ENCODE results near the gene LRRC4.

Gene LRRC4

DNA sequence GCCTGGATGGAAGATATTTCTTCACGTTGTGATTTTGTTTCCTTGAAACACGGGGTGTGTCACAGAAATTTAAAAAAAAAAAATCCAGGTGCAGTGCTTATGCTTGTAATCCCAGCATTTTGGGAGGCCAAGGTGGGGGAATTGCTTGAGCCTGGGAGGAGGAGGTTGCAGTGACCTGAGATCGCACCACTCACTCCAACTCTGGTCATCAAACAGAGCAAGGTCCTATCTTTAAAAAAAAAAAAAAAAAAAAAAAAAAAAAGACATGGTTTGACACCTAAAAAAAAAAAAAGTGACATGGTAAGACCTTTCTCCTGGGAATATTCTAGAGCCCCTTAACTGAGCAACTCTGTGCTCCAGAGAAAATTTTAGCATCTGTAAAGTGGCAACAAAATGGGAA, 9.0 kb upstream of the LRRC4 start:
- H3K9me3 ChIP-seq = no peaks in the 10 kb centered on the region
- no peaks in the 10 kb centered on the region for H3K27me3 ChIP-seq
- TF ChIP-seq, protein P1, sequence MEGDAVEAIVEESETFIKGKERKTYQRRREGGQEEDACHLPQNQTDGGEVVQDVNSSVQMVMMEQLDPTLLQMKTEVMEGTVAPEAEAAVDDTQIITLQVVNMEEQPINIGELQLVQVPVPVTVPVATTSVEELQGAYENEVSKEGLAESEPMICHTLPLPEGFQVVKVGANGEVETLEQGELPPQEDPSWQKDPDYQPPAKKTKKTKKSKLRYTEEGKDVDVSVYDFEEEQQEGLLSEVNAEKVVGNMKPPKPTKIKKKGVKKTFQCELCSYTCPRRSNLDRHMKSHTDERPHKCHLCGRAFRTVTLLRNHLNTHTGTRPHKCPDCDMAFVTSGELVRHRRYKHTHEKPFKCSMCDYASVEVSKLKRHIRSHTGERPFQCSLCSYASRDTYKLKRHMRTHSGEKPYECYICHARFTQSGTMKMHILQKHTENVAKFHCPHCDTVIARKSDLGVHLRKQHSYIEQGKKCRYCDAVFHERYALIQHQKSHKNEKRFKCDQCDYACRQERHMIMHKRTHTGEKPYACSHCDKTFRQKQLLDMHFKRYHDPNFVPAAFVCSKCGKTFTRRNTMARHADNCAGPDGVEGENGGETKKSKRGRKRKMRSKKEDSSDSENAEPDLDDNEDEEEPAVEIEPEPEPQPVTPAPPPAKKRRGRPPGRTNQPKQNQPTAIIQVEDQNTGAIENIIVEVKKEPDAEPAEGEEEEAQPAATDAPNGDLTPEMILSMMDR (IDR thresholded peaks at IDR 0.05) = no peak
- H3K36me3 ChIP-seq = no peaks in the 10 kb centered on the region
- no peak overlapping the region for H3K27ac ChIP-seq
- H3K4me1 ChIP-seq (ENCODE audit: control insufficient read depth in 1 of 2, insufficient read depth in 1 of 2, low read depth in 1 of 2, low read length in 1 of 2) = peaks cover 0 to 6% of the 10 kb centered on the region in 2 experiments
- no peak overlapping the region for H3K4me3 ChIP-seq (ENCODE audit: low read depth in 1 of 2, low read length in 1 of 2)

DNA sequence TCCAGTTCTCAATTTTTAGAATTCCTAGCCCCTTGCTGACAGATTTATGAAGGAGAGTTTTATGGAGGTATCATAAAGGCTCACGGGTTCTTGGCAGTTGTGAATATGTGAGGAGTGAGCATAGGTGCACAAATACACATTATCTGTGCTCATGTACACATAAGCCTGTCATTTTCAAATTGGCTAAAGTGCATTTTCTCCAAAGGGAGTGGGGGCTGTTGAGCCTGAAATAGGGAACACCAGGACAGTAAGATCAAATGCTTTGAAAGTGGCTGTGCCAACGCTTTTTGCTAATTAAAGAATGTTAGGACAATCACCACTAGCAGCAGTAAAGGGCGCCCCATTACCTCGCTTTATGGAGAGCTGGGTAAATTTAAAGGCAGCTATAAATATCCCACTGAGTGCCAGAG, 8.3 kb upstream of the LRRC4 start:
- Histone ChIP-seq H3K27me3 (no peaks in the 10 kb centered on the region), H3K27ac (no peak overlapping the region), H3K4me3 (ENCODE audit: low read depth in 1 of 2, low read length in 1 of 2) (no peak overlapping the region), H3K36me3 (no peaks in the 10 kb centered on the region), H3K4me1 (ENCODE audit: control insufficient read depth in 1 of 2, insufficient read depth in 1 of 2, low read depth in 1 of 2, low read length in 1 of 2) (peaks cover 0 to 9% of the 10 kb centered on the region in 2 experiments), H3K9me3 (no peaks in the 10 kb centered on the region)
- TF ChIP-seq, protein P1 (IDR thresholded peaks at IDR 0.05) = no peak

DNA sequence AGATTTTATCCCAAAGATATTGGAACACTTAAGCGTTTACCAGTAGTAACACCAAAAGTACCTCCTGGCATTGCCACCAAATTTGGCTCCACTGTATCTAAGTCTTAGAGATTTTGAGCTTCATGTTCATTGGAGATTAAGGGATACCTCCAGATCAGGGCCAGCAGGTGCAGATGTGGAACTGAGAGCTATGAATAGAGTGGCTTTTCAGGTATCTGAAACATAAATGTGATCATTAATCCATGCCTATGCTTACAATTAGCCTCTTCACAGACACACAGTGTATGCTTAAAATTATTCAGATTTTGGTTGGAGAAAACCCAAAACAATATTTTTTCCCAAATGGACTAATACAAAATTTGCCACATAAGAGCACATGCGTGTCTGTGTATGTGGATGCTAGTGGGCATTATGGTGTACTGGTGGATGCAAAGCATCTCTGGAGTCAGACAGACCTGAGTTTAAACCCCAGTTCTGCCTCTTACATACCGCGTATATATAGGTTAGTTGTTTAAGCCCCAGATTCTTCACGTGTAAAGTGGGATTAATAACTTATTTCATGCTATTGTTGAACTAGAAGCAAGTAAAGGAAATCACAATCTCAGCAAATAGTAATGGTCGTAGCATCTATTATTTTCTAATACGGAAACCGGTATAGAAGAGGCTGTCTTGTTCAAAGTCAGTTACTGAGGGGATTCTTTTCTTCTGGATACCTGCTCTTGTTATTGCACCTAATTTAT, 6.8 kb upstream of the LRRC4 start:
- Histone ChIP-seq H3K4me3 (ENCODE audit: low read depth in 1 of 2, low read length in 1 of 2) (no peak overlapping the region), H3K9me3 (no peaks in the 10 kb centered on the region), H3K27ac (no peak overlapping the region), H3K36me3 (no peaks in the 10 kb centered on the region), H3K4me1 (ENCODE audit: control insufficient read depth in 1 of 2, insufficient read depth in 1 of 2, low read depth in 1 of 2, low read length in 1 of 2) (peaks cover 6 to 9% of the 10 kb centered on the region in 2 experiments), H3K27me3 (no peaks in the 10 kb centered on the region)
- TF ChIP-seq, protein P1 (IDR thresholded peaks at IDR 0.05) = no peak

DNA sequence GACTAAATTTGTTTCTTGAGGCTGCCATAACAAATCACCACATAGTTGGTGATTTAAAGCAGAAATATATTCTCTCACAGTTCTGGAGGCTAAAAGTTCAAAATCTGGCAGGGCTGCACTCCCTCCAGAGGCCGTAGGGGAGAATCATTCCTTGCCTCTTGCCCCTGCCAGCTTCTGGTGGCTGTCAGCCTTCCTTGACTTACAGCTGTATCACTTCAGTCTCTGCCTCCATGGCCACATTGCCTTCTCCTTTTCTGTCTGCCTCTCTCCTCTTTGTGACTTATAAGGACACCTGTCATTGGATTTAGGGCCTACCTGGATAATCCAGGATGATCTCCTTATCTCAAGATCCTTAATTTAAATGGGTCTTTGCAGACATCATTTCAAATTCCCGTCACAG, 5.8 kb upstream of the LRRC4 start:
- Histone ChIP-seq H3K27me3 (no peaks in the 10 kb centered on the region), H3K4me3 (ENCODE audit: low read depth in 1 of 2, low read length in 1 of 2) (no peak overlapping the region), H3K4me1 (ENCODE audit: control insufficient read depth in 1 of 2, insufficient read depth in 1 of 2, low read depth in 1 of 2, low read length in 1 of 2) (peaks cover 12 to 15% of the 10 kb centered on the region in 2 experiments), H3K27ac (no peak overlapping the region), H3K9me3 (no peaks in the 10 kb centered on the region), H3K36me3 (no peaks in the 10 kb centered on the region)
- TF ChIP-seq, protein P1 (IDR thresholded peaks at IDR 0.05) = no peak

DNA sequence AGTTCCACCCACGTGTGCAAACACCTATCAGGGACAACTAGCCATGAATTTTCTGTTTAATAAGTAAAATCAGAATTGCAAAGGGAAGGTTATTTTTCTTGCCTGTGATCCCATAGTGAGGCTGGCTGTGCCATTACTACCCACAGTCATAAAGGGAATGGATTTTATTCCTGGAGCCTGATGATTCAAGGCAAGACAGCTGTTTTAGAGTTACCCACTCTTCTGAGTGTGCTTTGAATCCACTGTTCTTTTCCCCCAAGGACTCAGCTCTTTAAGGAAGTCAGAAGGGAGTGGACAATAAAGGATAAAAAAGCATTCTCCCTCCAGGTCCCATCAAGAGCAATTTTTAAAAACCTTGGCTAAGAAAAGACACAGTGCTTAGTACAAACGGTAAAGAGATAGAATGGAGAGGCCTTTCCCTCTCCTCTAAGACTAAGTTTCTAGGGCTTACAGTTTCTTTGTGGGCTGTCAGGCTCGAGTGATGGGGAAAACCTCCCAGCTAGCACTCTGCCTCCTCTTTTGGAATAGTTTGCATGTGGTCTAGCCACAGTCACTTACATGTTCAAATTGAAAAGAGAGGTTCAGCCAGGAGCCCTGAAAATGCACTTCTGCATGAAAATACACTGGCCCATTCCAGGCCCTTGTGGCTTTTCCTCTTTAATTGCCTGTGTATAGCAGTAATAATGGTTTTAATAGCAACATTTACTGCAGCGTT, 5.1 kb upstream of the LRRC4 start:
- Histone ChIP-seq H3K36me3 (no peaks in the 10 kb centered on the region), H3K4me1 (ENCODE audit: control insufficient read depth in 1 of 2, insufficient read depth in 1 of 2, low read depth in 1 of 2, low read length in 1 of 2) (peaks cover 12 to 15% of the 10 kb centered on the region in 2 experiments), H3K4me3 (ENCODE audit: low read depth in 1 of 2, low read length in 1 of 2) (no peak overlapping the region), H3K27ac (no peak overlapping the region), H3K27me3 (no peaks in the 10 kb centered on the region), H3K9me3 (no peaks in the 10 kb centered on the region)
- TF ChIP-seq, protein P1 (IDR thresholded peaks at IDR 0.05) = no peak
